Upper lobe of left lung (tissue), 6 donors: Measurements from ENCODE around the gene TYMS. TPM values are rescaled to one million over a fixed set of nuclear protein-coding genes. Genes with fewer than 3 reads are reported as not detected.
A peak's percentile ranks its signal among the peaks of the same experiment; 100 is the strongest.

Experiments
- ATAC-seq, 2 donors: fragments of 200-7000 bp; cut with Tn5 transposase; one replicate each; pipeline ENCODE4 v1.9.1; 2022; ENCODE audit warnings: mild to moderate bottlenecking in 2 of 2, moderate library complexity in 2 of 2; ENCODE audit not compliant: low FRiP score in 2 of 2
- DNase-seq, 2 donors: peaks; one replicate each; pipeline ENCODE4 v3.0.0-alpha.2; 2019 to 2020
- H3K27ac ChIP-seq, 4 donors: fragments of 200-600 bp; sonication (generic); one replicate each; pipeline ENCODE4 v1.5.1; 2016 to 2019
- H3K27me3 ChIP-seq, 4 donors: fragments of 200-600 bp; sonication (generic); one replicate each; pipeline ENCODE4 v1.5.1; 2017 to 2019
- H3K36me3 ChIP-seq, 4 donors: fragments of 200-600 bp; sonication (generic); one replicate each; pipeline ENCODE4 v1.5.1; 2016 to 2019
- H3K4me1 ChIP-seq, 4 donors: fragments of 200-600 bp; sonication (generic); one replicate each; pipeline ENCODE4 v1.5.1; 2018 to 2019
- H3K4me3 ChIP-seq, 4 donors: fragments of 200-600 bp; sonication (generic); one replicate each; pipeline ENCODE4 v1.5.1; 2017 to 2019; ENCODE audit warnings: mild to moderate bottlenecking in 2 of 4, moderate library complexity in 1 of 4
- H3K9me3 ChIP-seq, 4 donors: fragments of 200-600 bp; sonication (generic); one replicate each; pipeline ENCODE4 v1.5.1; 2018 to 2019
- EP300 ChIP-seq, 4 donors: sonication (generic); formaldehyde crosslinking; IDR thresholded peaks; one replicate each; pipeline ENCODE4 v1.5.1; 2017; ENCODE audit warnings: antibody characterized with exemption in 4 of 4, control low read depth in 2 of 4
- POLR2A ChIP-seq, 4 donors: fragments of 450-650 bp; IDR thresholded peaks; one replicate each; pipeline ENCODE4 v1.5.1; 2016 to 2017; ENCODE audit warnings: antibody characterized with exemption in 4 of 4, mild to moderate bottlenecking in 2 of 4
- POLR2AphosphoS5 ChIP-seq, 2 donors: sonication (generic); formaldehyde crosslinking; IDR thresholded peaks; one replicate each; pipeline ENCODE4 v1.5.1; 2017; ENCODE audit warnings: antibody characterized with exemption in 2 of 2
- WGBS, 2 donors: methylation state at CpG; one replicate each; pipeline ENCODE4 v1.1.5; 2017 to 2018; 5-methylcytosine and 5-hydroxymethylcytosine counted together
- total RNA-seq, 6 donors: library from RNA; depleted of rRNA in 4 of 6; stranded (reverse); fragments of >200 nt in 4 of 6; gene quantifications; one replicate each; pipeline versions ENCODE4 v1.1.0 to v1.2.1, GENCODE V29; 2016 to 2021
- TF ChIP-seq, protein P1 (sequence below), 6 experiments: fragments of 450-650 bp in 4 of 6; fragments of 200-600 bp in 2 of 6; sonication (generic) in 2 of 6; IDR thresholded peaks; one replicate each; pipeline ENCODE4 v1.5.1; 2016 to 2019; ENCODE audit warnings: antibody characterized with exemption in 6 of 6
- donor health status: DM: no; HTN: no; CAD: no; lungs with moderate emphysema.
- donor health status: DM: no; HTN: yes; CAD: no; lungs with severe emphysema.

TYMS gene
- total RNA-seq, 6 donors from 2014 or later, result 5.2 to 16.3 (median 7.6) TPM; not detected in 1

DNA sequence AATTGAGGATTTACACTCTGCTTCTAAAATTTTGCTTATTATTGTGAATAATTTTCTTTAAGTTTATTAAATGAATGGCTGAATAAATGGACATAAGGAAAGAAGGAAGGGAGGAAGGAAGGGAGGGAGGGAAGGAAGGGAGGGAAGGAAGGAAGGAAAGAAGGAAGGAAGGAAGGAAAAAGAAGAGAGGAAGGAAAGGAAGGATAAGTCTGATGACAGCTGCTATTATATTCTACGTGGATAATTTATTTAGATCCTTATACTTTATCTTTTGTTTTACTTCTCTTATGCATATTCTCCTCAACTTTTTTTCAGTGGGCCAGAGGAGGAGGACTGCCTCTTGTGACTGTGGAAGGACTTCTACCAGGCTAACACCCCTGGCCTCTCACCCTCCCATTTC is 43.3 kb upstream of the TYMS start:
- DNase-seq (no peak), ATAC-seq (no peak)
- H3K9me3 ChIP-seq, result no peaks in the 10 kb centered on the region
- H3K27ac ChIP-seq, result peak overlapping the region in 2 of 4 donors; percentile 1 to 35
- H3K27me3 ChIP-seq, result peaks cover 0 to 2% (median 0%) of the 10 kb centered on the region in 4 donors
- H3K36me3 ChIP-seq, result no peaks in the 10 kb centered on the region
- H3K4me1 ChIP-seq, result peaks cover 0 to 11% (median 7%) of the 10 kb centered on the region in 4 donors
- H3K4me3 ChIP-seq, result no peak overlapping the region
- TF ChIP-seq EP300 (IDR thresholded peaks at IDR 0.05), result no peak
- no peak for TF ChIP-seq POLR2A (IDR thresholded peaks at IDR 0.05)
- TF ChIP-seq, protein P1, sequence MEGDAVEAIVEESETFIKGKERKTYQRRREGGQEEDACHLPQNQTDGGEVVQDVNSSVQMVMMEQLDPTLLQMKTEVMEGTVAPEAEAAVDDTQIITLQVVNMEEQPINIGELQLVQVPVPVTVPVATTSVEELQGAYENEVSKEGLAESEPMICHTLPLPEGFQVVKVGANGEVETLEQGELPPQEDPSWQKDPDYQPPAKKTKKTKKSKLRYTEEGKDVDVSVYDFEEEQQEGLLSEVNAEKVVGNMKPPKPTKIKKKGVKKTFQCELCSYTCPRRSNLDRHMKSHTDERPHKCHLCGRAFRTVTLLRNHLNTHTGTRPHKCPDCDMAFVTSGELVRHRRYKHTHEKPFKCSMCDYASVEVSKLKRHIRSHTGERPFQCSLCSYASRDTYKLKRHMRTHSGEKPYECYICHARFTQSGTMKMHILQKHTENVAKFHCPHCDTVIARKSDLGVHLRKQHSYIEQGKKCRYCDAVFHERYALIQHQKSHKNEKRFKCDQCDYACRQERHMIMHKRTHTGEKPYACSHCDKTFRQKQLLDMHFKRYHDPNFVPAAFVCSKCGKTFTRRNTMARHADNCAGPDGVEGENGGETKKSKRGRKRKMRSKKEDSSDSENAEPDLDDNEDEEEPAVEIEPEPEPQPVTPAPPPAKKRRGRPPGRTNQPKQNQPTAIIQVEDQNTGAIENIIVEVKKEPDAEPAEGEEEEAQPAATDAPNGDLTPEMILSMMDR (IDR thresholded peaks at IDR 0.05), result no peak
- 48 to 69% methylated on average over 1 of the region's 1 CpG for WGBS, 2 donors

DNA sequence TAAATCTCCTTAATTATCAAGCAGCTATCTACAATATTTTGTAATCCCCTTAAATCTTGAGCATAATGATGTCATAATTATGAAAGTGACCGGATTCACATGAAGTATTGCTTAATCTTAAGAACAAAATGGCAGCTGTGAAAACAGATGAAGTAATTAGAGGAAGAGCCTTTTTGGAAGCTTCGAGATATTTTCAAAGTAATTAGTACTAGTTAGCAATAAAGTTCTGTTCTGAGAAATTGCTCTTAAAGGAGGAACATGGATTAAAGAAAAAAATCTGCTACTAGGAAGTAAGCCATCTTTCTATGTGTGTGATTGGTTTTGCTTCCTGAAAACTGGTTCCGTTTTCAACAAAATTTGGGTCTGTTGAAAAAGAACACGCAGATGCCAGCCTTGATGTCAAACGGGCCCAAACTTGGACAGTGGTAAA is 42.3 kb upstream of the TYMS start:
- Histone ChIP-seq H3K9me3 (no peaks in the 10 kb centered on the region), H3K27ac (peak overlapping the region; percentile 19 to 73 (median 61))
- 61 to 69% methylated on average over 5 of the region's 5 CpGs for WGBS, 2 donors

DNA sequence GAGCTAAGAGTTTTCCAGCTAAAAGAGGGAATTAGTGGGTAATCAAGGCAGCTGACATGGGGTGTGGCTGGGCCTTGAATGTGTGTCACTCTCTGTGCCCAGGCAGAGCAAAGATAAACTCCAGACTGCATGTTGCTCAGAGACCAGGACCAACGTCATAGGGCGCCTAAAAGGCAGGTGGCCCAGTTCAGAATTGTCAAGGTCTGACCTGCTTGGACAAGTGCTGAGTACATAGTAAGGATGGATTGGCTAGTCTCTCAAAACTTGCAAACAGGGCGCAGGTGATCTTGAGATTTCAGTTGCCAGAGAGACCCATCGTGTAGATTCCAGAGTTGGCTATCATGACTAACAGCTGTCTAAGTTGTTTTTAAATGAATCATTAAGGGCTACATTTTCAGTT is 41.7 kb upstream of the TYMS start:
- H3K4me1 ChIP-seq, result peaks cover 0 to 11% (median 7%) of the 10 kb centered on the region in 4 donors
- peak; percentile 63 to 73 for ATAC-seq
- no peaks in the 10 kb centered on the region for H3K9me3 ChIP-seq
- WGBS, 2 donors, result 59 to 63% methylated on average over 4 of the region's 4 CpGs
- peak in 1 of 2 donors; percentile 62 for DNase-seq
- H3K4me3 ChIP-seq, result no peak overlapping the region
- H3K27ac ChIP-seq, result peak overlapping the region; percentile 19 to 73 (median 61)
- TF ChIP-seq POLR2AphosphoS5 (IDR thresholded peaks at IDR 0.05) (no peak), EP300 (IDR thresholded peaks at IDR 0.05) (no peak), POLR2A (IDR thresholded peaks at IDR 0.05) (no peak)
- TF ChIP-seq, protein P1 (IDR thresholded peaks at IDR 0.05), result no peak
- peaks cover 0 to 3% (median 0%) of the 10 kb centered on the region in 4 donors for H3K27me3 ChIP-seq
- H3K36me3 ChIP-seq, result no peaks in the 10 kb centered on the region

More for the DNA sequence above, 42.3 kb upstream of the TYMS start:
- ATAC-seq, result peak in 1 of 2 donors; percentile 78
- Histone ChIP-seq H3K36me3 (no peaks in the 10 kb centered on the region), H3K27me3 (peaks cover 0 to 3% (median 0%) of the 10 kb centered on the region in 4 donors), H3K4me1 (peaks cover 0 to 11% (median 7%) of the 10 kb centered on the region in 4 donors), H3K4me3 (no peak overlapping the region)
- no peak for TF ChIP-seq POLR2A (IDR thresholded peaks at IDR 0.05)
- TF ChIP-seq EP300 (IDR thresholded peaks at IDR 0.05), result peak in 2 of 4 donors; percentile 4 to 33
- DNase-seq, result no peak

DNA sequence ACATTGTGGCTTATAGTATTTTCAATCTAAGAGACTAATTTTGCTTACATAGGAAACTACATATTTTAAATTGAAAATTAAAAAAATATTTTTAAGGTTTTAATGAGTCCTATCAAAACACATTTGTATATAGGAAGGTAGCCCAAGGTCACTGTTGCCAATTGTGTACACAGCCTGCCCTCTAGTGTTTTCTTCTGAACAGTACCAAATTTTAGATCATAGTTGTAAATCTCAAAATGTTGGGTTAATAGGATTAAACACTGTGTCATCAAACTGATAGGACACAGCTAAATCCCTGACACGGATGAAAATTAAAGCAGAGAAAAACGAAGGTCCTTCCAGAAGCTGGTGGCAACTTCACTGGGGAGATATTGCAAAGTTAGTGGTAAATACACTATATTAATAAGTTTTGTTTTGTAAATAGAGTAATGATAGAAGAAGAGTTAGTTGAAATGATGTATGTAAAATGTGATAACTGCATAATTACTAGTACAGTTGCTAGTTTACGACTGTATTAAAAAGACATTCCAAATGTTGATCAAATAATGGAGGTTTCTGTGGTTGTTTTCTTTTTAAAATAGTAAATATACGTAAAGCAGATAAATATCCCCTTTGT is 41.0 kb upstream of the TYMS start:
- DNase-seq (no peak), ATAC-seq (peak in 1 of 2 donors; percentile 83)
- H3K4me3 ChIP-seq, result no peak overlapping the region
- no peak overlapping the region for H3K27ac ChIP-seq
- peaks cover 0 to 3% (median 0%) of the 10 kb centered on the region in 4 donors for H3K27me3 ChIP-seq
- no peaks in the 10 kb centered on the region for H3K36me3 ChIP-seq
- no peak for TF ChIP-seq EP300 (IDR thresholded peaks at IDR 0.05)
- TF ChIP-seq, protein P1 (IDR thresholded peaks at IDR 0.05), result peak in 5 of 6 experiments; percentile 36 to 64 (median 44)
- 39 to 42% methylated on average over 4 of the region's 4 CpGs for WGBS, 2 donors
- H3K4me1 ChIP-seq, result peaks cover 0 to 11% (median 7%) of the 10 kb centered on the region in 4 donors
- no peaks in the 10 kb centered on the region for H3K9me3 ChIP-seq

- TF ChIP-seq POLR2AphosphoS5 (IDR thresholded peaks at IDR 0.05) (no peak), POLR2A (IDR thresholded peaks at IDR 0.05) (no peak), EP300 (IDR thresholded peaks at IDR 0.05) (no peak)
- TF ChIP-seq, protein P1 (IDR thresholded peaks at IDR 0.05), result no peak
- ATAC-seq, result no peak
- 75 to 86% methylated on average over 13 of the region's 13 CpGs for WGBS, 2 donors
- DNase-seq, result no peak
- Histone ChIP-seq H3K27me3 (peaks cover 0 to 3% (median 0%) of the 10 kb centered on the region in 4 donors), H3K36me3 (no peaks in the 10 kb centered on the region), H3K27ac (no peak overlapping the region), H3K4me1 (peaks cover 0 to 11% (median 7%) of the 10 kb centered on the region in 4 donors), H3K9me3 (no peaks in the 10 kb centered on the region), H3K4me3 (no peak overlapping the region)
These were observed 39.4 kb upstream of the TYMS start for GRCh38 chr18:617970-618504.
